Activated CD4-positive, alpha-beta memory T cell treated with anti-CD3 and anti-CD28 coated beads, Interleukin-2, amount 10 ng/mL, durations not matched to agents 7 days and 5 days (primary cell): ENCODE measurements around the gene TTC21A. TPM values are rescaled to one million over a fixed set of nuclear protein-coding genes. Genes with fewer than 3 reads are reported as not detected.

Source experiments
- CTCF ChIA-PET: fragments of 350-600 bp; sonication (Branson Sonifier 250); formaldehyde crosslinking; loops from one replicate; lab custom pipeline; 2021; ENCODE audit warnings: antibody characterized with exemption, inconsistent platforms; lab: Charles Lee
- POLR2A ChIA-PET: fragments of 350-600 bp; sonication (Branson Sonifier 250); formaldehyde crosslinking; loops from one replicate; lab custom pipeline; 2021; ENCODE audit warnings: antibody characterized with exemption; lab: Charles Lee
- DNase-seq: peaks from one replicate; pipeline ENCODE4 v3.0.0-alpha.2; 2020
- H3K27ac Mint-ChIP-seq: one replicate; pipeline ENCODE4 v1.8.0; 2021; ENCODE audit warnings: mild to moderate bottlenecking, mixed read lengths
- H3K27me3 Mint-ChIP-seq: one replicate; pipeline ENCODE4 v1.8.0; 2021; ENCODE audit warnings: mixed read lengths
- H3K36me3 Mint-ChIP-seq: one replicate; pipeline ENCODE4 v1.8.0; 2021; ENCODE audit warnings: low read depth, mixed read lengths
- H3K4me1 Mint-ChIP-seq: one replicate; pipeline ENCODE4 v1.8.0; 2021; ENCODE audit warnings: mixed read lengths
- H3K4me3 Mint-ChIP-seq: one replicate; pipeline ENCODE4 v1.8.0; 2021; ENCODE audit warnings: mild to moderate bottlenecking, mixed read lengths
- H3K9me3 Mint-ChIP-seq: one replicate; pipeline ENCODE4 v1.8.0; 2021; ENCODE audit warnings: mixed read lengths
- total RNA-seq, 2 experiments: library from RNA; stranded (reverse); gene quantifications; one replicate each; pipeline ENCODE4 v1.2.3, GENCODE V29; 2021

The TTC21A gene
- total RNA-seq, 2 experiments from 2014 or later: 11.2 to 12.1 TPM

DNA sequence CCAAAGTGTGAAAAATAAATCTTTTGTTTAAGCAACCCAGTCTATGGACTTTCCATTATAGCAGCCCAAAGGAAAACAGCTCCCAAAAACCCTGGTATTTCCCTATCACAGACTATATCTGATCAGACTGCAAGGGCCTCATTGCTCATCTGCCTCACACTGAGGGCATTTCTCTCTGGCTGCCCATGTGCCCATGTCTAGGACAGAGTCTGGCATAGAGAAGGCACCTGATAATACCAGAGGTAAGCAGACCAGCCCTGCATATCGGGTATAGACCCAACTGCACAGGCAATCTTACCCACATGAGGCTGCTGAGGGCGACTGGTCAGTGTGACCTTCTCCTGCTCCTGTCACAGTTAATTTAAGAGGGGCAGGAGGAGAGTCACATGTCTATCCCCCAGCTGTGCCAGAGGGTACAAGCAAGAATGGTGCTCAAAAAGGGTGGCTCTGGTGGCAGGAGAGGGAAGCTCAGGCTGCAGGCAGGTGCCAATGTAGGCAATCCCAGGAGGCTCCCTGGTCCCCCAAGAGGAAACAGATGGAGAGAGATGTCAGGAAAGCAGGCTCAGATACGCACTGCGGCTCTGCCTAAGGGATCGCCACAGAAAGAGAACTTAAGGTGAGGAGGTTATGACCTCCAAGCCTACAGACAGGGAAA is 42.8 kb downstream of the TTC21A start:
- Mint-ChIP-seq H3K27me3 (no peaks in the 10 kb centered on the region), H3K4me1 (peaks cover 77% of the 10 kb centered on the region), H3K4me3 (peak overlapping the region; percentile 98), H3K27ac (peak overlapping the region; percentile 98), H3K9me3 (no peaks in the 10 kb centered on the region), H3K36me3 (peaks cover 64% of the 10 kb centered on the region)
- CTCF ChIA-PET: interaction anchor here (1.4 to 2.6 kb wide), 2 partner anchors 28 to 141 kb away, joined by 3 to 10 read pairs; no protein-coding TSS in a partner anchor
- no peak for DNase-seq
- POLR2A ChIA-PET: interaction anchor here (0.7 to 2.0 kb wide), 7 partner anchors 8 to 138 kb away, joined by 3 to 8 read pairs (median 4); no protein-coding TSS in a partner anchor

DNA sequence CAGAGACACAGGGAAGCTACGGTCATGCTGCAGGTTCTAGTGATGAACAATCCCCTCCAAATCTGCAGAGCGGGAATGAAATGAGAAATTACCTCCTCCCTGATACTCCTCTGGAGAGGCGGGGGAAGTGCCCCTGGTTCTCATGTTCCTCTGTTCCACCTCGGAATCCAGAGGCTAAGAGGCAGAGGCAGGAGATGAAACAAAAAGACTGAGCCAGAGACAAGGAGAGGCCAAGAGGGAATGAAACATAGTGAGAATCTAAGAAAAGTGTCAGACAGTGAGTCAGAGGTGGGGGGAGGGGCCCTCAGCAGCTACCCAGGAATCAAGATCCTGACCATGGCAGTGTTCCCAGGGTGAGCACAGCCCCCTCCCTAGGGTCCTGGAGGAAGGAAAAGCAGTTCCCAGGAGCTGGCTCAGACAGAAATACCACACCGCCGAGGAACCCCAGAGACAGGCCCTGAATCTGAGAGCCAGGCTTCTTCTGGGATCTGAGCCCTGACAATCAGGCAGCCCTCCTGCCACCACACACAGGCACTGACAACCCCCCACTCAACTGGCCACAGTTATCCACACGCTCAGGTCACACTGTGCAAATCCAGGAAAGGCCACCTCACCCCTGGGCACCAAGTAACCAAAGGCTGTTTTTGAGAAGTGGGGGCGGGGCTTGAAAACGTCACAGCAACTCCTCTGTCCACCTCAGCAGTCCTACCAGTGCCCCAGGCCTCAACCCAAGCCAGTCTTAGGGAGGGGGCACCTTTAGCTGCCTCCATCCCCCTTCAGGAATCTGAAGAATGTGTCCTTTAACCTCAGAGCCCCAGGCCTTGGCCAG is 43.5 kb downstream of the TTC21A start:
- Mint-ChIP-seq H3K9me3 (no peaks in the 10 kb centered on the region), H3K36me3 (peaks cover 59% of the 10 kb centered on the region), H3K4me1 (peaks cover 77% of the 10 kb centered on the region), H3K4me3 (peak overlapping the region; percentile 98), H3K27ac (peak overlapping the region; percentile 98), H3K27me3 (peaks cover 2% of the 10 kb centered on the region)
- peak; percentile 54 for DNase-seq
- CTCF ChIA-PET: interaction anchor here (1.0 to 2.6 kb wide), 3 partner anchors 17 to 140 kb away, joined by 3 to 10 read pairs (median 4); no protein-coding TSS in a partner anchor
- POLR2A ChIA-PET: interaction anchor here (1.0 to 1.8 kb wide), 4 partner anchors 9 to 137 kb away, joined by 3 to 5 read pairs (median 4); no protein-coding TSS in a partner anchor

DNA sequence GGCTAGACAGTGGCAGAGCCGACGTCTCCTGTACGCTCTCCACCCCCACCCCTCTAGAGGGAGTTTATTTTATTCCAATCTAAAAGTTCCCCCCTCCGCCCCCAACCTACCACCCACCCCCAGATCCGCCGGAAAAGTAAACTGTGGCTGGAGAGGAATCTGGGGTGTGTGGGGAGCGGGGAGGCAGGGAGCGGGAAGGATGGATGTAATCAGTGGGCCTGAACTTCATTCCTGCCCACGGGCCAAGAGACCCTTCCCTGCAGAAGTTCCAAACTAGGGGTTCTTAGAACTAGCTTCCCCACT is 46.4 kb downstream of the TTC21A start:
- CTCF ChIA-PET: no interaction called here
- POLR2A ChIA-PET: no interaction called here
- Mint-ChIP-seq H3K9me3 (no peaks in the 10 kb centered on the region), H3K4me3 (peak overlapping the region; percentile 66), H3K27ac (peak overlapping the region; percentile 71), H3K36me3 (peaks cover 34% of the 10 kb centered on the region), H3K27me3 (peaks cover 17% of the 10 kb centered on the region), H3K4me1 (peaks cover 48% of the 10 kb centered on the region)
- no peak for DNase-seq

DNA sequence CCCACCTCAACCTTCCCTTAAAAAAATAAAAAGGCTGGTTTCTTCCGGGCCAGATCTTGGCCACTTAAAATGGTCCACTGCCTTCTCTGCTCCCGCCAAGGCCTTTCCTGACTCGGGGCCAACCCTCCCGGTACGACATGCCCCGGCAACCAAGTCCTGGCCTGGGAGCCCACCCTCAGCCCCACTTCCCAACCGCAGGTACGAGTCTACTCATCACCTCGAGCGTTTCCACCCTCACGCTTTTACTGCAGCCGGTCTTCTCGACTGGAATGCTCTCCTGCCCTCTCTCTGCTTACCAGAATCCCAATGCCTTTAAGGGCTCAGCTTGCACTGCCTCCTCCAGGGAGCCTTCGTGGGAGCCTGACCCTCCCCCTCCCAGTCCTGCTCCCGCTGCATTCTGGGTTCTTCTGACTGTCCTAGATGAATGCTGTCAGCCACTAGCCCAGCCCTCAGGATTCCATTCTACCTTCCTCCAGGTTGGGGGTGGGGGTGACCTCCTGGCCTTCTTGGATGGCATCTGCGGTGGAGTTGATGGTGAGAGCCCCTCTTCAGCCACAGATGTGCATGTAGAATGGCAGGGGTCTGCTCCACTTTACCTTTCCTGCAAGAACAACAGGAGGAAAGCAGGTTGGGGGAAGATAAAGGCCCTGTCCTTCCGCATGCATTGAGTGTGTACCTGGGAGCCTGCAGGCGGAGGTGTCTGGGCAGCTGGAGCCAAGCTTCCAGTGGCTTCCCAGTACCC is 47.0 kb downstream of the TTC21A start:
- POLR2A ChIA-PET: no interaction called here
- H3K27me3 Mint-ChIP-seq: peaks cover 21% of the 10 kb centered on the region
- DNase-seq: no peak
- H3K27ac Mint-ChIP-seq: peak overlapping the region; percentile 71
- peaks cover 31% of the 10 kb centered on the region for H3K36me3 Mint-ChIP-seq
- H3K9me3 Mint-ChIP-seq: no peaks in the 10 kb centered on the region
- CTCF ChIA-PET: no interaction called here
- H3K4me1 Mint-ChIP-seq: peaks cover 43% of the 10 kb centered on the region
- H3K4me3 Mint-ChIP-seq: peak overlapping the region; percentile 66

DNA sequence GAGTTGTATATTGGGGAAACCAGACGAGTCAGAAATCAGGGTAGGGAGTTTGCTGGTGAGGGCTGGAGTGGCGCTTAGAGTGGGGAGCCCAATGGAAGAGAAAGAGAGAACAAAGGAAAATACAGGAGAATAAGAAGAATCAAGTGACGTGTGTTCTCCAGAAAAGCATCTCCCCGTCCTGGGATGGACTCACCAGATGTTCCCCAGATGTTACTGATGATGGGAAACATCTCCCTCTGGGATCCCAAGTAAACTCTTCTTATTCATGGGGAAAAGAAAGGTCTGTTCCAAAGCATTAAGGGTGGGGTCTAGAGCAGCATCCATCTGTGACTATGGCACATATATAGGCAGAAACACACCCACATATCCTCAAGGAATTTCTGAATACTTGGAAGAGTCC is 48.9 kb downstream of the TTC21A start:
- Mint-ChIP-seq H3K4me3 (no peak overlapping the region), H3K27ac (no peak overlapping the region), H3K36me3 (peaks cover 11% of the 10 kb centered on the region), H3K9me3 (no peaks in the 10 kb centered on the region), H3K27me3 (peaks cover 23% of the 10 kb centered on the region), H3K4me1 (peaks cover 23% of the 10 kb centered on the region)
- DNase-seq: no peak
- POLR2A ChIA-PET: interaction anchor here (1.1 kb wide), 1 partner anchor 50 kb away, joined by 3 read pairs; no protein-coding TSS in a partner anchor
- CTCF ChIA-PET: interaction anchor here (0.9 to 2.1 kb wide), 3 partner anchors 12 to 135 kb away, joined by 3 to 5 read pairs (median 3); no protein-coding TSS in a partner anchor

DNA sequence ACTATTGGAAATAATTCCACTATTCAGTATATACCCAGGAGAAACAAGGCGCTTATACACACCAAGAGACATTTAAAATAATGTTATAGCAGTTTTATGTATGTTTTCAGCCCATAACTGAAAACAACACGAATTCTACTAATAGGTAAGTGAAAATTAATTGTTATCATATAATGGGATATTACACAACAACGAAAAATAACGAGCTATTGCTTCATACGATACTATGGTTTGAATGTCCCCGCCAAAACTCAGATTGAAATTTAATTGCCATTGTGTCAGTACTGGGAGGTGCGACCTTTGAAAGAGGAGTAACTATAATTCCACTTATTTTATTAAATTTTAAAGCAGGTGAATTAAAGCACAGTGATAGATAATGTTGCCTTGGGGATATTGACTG is 49.9 kb downstream of the TTC21A start:
- no peak for DNase-seq
- ChIA-PET POLR2A (interaction anchor here (0.9 kb wide), 1 partner anchor 21 kb away, joined by 3 read pairs; no protein-coding TSS in a partner anchor), CTCF (interaction anchor here (0.6 to 2.1 kb wide), 3 partner anchors 32 to 139 kb away, joined by 5 to 8 read pairs (median 7); no protein-coding TSS in a partner anchor)
- H3K9me3 Mint-ChIP-seq: no peaks in the 10 kb centered on the region
- peaks cover 23% of the 10 kb centered on the region for H3K27me3 Mint-ChIP-seq
- H3K4me1 Mint-ChIP-seq: peaks cover 14% of the 10 kb centered on the region
- H3K27ac Mint-ChIP-seq: no peak overlapping the region
- peaks cover 4% of the 10 kb centered on the region for H3K36me3 Mint-ChIP-seq
- no peak overlapping the region for H3K4me3 Mint-ChIP-seq

DNA sequence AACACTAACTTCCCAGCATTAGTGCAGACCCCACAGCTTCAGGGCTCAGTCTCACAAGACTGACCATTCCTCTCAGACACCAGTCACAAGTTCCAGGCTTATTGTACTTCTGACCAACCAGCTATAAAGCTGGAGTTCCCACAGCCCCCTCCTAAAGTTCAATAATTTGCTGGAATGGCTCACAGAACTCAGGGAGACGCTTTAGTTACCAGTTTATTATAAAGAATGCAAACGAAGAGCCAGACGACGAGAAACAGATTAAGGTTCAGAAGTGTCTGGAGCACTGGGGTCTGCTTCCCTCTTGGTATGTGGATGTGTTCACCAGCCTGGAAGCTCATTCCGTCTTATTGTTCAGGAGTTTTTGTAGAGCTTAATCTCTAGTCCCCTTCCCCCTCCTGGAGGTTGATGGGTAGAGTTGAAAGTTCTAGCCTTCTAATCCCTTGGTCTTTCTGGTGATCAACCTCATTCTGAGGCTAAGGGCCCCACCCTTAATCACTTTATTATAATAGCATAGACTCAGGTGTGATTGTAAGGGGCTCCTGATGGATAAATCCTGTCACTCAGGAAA is 50.8 kb downstream of the TTC21A start:
- Mint-ChIP-seq H3K9me3 (no peaks in the 10 kb centered on the region), H3K4me1 (peaks cover 11% of the 10 kb centered on the region), H3K4me3 (no peak overlapping the region), H3K36me3 (no peaks in the 10 kb centered on the region), H3K27me3 (peaks cover 23% of the 10 kb centered on the region), H3K27ac (no peak overlapping the region)
- no peak for DNase-seq
- ChIA-PET CTCF (interaction anchor here (1.2 to 2.8 kb wide), 4 partner anchors 15 to 134 kb away, joined by 3 to 16 read pairs (median 6); no protein-coding TSS in a partner anchor), POLR2A (interaction anchor here (0.9 to 1.0 kb wide), 2 partner anchors 17 to 22 kb away, joined by 3 read pairs; no protein-coding TSS in a partner anchor)

DNA sequence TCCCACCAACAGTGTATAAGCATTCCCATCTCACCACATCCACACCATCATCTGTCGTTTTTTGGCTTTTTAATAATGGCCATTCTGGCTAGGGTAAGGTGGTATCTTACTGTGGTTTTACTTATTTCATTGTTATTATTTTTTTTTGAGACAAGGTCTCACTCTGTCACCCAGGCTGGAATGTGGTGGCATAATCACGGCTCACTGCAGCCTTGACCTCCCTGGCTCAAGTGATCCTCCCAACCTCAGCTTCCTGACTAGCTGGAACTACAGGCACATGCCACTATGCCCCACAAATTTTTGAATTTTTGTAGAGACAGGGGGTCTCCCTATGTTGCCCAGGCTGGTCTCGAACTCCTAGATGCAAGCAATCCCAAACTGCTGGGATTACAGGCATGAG is 56.9 kb downstream of the TTC21A start:
- Mint-ChIP-seq H3K9me3 (no peaks in the 10 kb centered on the region), H3K4me3 (no peak overlapping the region)

DNA sequence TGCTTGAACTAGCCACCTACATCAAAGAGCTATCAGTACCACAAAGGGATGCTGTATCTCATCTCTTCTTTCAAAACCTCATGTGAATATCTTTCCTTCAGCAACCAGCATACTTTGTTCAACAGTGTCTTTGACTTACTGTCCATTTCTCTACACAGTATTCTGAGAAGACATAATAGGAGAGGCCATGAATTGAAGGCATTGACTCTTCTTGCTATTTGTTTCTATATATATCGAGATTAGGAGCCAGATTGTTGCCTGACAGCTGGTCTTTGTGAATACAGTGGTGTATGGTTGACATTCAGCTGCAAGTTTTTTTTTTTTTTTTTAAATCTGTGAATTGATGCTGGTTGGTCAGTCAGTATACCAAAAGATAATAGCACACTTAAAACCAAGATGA is 58.0 kb downstream of the TTC21A start:
- H3K9me3 Mint-ChIP-seq: no peaks in the 10 kb centered on the region
- DNase-seq: no peak
- POLR2A ChIA-PET: interaction anchor here (1.6 kb wide), 1 partner anchor 15 kb away, joined by 5 read pairs; no protein-coding TSS in a partner anchor
- no peaks in the 10 kb centered on the region for H3K36me3 Mint-ChIP-seq
- H3K4me3 Mint-ChIP-seq: no peak overlapping the region
- CTCF ChIA-PET: interaction anchor here (1.5 to 2.7 kb wide), 3 partner anchors 25 to 123 kb away, joined by 3 to 13 read pairs (median 5); no protein-coding TSS in a partner anchor
- H3K27ac Mint-ChIP-seq: no peak overlapping the region
- peaks cover 2% of the 10 kb centered on the region for H3K27me3 Mint-ChIP-seq
- H3K4me1 Mint-ChIP-seq: peaks cover 14% of the 10 kb centered on the region

More for the DNA sequence above, 56.9 kb downstream of the TTC21A start:
- no peak for DNase-seq
- POLR2A ChIA-PET: no interaction called here
- Mint-ChIP-seq H3K4me1 (peaks cover 14% of the 10 kb centered on the region), H3K27ac (no peak overlapping the region), H3K36me3 (no peaks in the 10 kb centered on the region), H3K27me3 (peaks cover 2% of the 10 kb centered on the region)
- CTCF ChIA-PET: no interaction called here

DNA sequence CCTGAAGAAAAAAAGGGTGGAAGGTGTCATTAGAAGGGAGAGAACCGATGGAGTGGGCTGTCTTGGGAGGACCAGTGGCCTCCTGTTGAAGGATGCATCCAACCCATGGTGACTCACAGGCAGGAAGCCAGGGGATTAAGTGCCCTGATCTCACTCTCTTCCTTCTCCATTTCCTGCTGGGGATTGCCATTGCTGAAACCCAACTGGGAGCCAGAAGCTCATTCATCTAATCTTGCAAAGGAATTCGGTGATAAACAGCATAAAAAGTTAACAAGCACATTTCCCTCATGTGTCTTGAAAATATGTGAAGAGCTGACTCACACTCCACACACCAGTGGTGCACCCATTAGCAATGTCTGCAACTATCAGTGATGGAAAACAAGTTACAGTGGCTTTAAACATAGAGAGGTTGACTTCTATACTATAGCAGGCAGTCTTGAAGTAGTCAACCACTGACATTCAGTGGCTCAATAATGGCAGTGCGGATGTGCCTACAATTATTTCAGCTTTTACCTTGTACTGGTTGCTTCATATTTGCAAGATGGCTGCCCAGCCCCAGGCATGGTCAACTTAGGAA is 58.7 kb downstream of the TTC21A start:
- Mint-ChIP-seq H3K4me3 (no peak overlapping the region), H3K27me3 (peaks cover 2% of the 10 kb centered on the region), H3K4me1 (peaks cover 14% of the 10 kb centered on the region), H3K36me3 (no peaks in the 10 kb centered on the region), H3K27ac (no peak overlapping the region), H3K9me3 (no peaks in the 10 kb centered on the region)
- DNase-seq: no peak
- POLR2A ChIA-PET: interaction anchor here (1.6 kb wide), 1 partner anchor 16 kb away, joined by 5 read pairs; no protein-coding TSS in a partner anchor
- CTCF ChIA-PET: interaction anchor here (1.5 to 2.7 kb wide), 3 partner anchors 24 to 122 kb away, joined by 3 to 13 read pairs (median 5); no protein-coding TSS in a partner anchor

DNA sequence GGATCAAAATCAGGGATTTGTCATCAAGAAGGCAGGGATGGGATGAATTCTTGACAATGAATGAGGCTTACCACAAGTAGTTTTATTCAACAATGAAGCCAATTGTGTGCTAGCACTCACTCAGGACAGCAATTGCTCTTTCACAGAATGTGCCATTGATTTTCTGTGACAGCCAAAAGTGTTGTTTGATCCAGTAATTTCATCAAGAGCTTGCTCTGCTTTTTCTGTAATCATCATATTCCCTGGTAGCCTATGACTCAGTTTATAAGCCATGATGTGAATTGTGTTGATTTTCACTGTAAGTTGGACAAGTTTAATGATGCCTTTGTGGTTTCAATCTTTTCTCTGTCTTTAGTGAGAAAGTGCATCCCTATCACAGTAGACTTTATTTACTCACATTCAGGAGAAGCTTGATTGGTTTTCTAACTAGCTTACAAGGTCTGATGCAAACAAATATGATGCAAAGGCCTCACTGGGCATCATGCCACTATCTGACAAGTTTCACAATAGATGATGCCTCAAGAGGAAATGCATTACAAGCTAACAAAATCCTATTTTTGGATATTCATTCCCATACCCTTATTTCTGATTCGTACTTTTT is 59.6 kb downstream of the TTC21A start:
- H3K9me3 Mint-ChIP-seq: no peaks in the 10 kb centered on the region
- H3K27ac Mint-ChIP-seq: no peak overlapping the region
- H3K4me3 Mint-ChIP-seq: no peak overlapping the region
- H3K4me1 Mint-ChIP-seq: peaks cover 14% of the 10 kb centered on the region
- POLR2A ChIA-PET: no interaction called here
- CTCF ChIA-PET: interaction anchor here (2.7 kb wide), 1 partner anchor 122 kb away, joined by 13 read pairs; no protein-coding TSS in a partner anchor
- H3K27me3 Mint-ChIP-seq: peaks cover 2% of the 10 kb centered on the region
- no peak for DNase-seq
- no peaks in the 10 kb centered on the region for H3K36me3 Mint-ChIP-seq
